GM19438 (cell line): Measurements from ENCODE around the gene ZXDC.
A peak's percentile ranks its signal among the peaks of the same experiment; 100 is the strongest.

Experiments
- ATAC-seq: cut with Tn5 transposase; IDR thresholded peaks from one replicate; pipeline ENCODE4 v1.9.1; 2021; ENCODE audit warnings: low read depth; ENCODE audit not compliant: unreplicated experiment

The ZXDC gene

GRCh38 chr3:126476166-126477060 is 722 bp upstream of the ZXDC start:
- ATAC-seq = peak; percentile 28

DNA sequence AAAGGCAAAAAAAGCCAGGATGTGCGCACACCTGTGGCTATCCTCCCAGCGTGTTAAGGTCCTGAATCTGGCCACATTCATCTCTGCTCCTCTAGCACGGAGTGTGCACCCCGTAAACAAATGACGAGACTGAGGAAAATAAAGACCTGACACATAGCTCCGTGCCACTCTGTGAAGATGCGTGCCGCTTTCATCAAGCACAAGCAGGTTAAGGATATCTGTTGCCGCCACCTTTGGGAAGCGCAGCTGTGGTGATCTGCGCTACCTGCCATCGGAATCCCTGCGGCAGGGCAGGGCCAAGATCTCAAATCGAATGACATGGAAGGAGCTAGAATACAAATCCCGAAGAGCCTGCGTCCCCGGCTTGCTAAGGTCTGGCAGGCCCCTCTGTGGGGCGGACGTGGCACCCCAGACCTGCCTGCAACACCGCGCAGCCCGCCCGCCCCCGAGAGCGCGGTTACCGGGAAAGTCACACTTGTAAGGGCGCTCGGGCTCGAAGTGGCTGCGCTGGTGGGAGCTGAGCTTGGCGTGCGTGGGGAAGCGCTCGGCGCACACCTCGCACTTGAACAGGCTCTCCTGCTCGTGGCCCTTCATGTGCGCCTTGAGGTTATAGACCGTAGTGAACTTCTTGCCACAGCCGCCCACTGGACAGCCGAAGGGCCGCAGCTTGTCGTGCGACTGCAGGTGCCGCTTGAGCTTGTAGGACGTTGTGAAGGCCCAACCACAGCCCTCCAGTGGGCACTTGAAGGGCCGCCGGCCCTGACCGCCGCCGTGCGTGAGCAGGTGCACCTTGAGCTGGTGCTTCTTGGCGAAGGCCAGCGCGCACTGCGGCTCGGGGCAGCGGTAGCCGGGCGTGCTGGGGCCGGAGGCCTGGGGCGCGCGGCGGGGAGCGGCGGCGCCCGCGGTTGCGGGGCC is 936 bp downstream of the ZXDC start:
- peak; percentile 17 for ATAC-seq

DNA sequence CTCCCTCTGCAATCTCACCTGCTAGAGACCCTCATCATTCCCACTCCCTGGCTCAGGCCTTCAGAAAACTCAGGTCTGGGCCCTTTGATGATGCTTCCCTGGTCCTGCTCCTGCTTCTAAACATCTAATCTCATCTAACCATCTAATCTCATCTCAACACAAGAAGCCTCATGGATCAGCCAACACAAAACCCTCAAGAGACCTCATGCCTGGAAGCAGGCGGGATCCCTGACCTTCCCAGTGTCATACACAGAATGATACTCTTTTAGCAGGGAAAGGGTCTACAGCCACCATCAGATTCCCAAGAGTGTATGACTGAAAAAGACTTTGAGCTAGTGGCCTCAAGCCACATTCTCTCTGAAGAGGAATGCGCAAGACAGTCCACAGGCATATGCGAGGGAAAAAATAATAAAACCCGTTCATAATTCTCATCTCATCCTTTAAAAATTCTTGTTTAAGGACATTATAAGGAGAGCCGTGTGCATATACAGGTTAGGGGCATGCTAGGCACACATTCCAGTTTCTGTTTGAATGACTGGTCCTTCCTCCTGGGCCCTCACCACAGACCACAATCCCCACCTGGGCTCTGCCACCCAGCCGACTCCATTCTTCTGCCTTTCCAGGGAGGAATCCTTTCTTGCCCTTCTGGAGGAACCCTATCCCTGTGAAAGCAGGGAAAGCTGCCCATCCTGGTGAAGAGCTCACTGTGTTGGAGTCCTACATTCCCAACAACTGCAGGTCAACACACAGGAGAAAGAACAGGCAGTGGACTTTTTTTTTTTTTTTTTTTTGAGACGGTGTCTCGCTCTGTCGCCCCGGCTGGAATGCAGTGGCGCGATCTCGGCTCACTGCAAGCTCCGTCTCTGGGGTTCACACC is 2.2 kb downstream of the ZXDC start:
- ATAC-seq = no peak

DNA sequence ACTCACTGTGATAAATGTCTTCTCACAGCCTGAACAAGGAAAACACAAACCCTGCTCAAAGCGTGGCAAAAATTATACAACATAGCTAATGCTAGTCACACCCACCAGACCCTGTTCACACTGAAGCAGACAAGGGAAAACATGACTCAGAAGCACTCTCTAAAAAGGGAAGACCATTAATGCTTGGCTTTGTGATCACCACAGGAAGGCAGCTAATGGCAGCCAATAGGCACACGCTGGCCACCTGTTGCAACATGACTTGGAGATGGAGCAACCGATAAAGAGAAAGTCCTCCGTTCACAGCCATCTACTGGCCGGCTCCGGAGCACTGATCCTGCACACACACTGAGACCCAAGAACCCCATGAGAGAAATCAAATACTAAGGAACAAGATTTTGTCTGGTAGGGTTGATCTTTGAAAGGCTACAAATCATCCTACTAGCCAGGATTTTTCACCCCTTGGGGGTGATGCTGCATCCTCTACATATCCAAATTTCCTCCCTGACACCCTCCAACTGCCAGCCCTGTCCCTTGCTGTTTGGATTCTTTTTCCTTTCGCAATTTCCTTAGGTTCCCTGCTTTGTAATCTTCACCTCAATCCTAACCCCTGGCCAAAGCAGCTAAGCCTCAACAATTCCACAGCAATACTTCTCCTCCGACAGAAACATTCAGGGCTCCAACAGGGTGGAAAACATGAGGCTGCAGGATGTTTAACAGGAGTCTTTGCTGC is 3.2 kb downstream of the ZXDC start:
- no peak for ATAC-seq

- ATAC-seq = no peak
These were observed 6.2 kb downstream of the ZXDC start for GRCh38 chr3:126469479-126469878.

DNA sequence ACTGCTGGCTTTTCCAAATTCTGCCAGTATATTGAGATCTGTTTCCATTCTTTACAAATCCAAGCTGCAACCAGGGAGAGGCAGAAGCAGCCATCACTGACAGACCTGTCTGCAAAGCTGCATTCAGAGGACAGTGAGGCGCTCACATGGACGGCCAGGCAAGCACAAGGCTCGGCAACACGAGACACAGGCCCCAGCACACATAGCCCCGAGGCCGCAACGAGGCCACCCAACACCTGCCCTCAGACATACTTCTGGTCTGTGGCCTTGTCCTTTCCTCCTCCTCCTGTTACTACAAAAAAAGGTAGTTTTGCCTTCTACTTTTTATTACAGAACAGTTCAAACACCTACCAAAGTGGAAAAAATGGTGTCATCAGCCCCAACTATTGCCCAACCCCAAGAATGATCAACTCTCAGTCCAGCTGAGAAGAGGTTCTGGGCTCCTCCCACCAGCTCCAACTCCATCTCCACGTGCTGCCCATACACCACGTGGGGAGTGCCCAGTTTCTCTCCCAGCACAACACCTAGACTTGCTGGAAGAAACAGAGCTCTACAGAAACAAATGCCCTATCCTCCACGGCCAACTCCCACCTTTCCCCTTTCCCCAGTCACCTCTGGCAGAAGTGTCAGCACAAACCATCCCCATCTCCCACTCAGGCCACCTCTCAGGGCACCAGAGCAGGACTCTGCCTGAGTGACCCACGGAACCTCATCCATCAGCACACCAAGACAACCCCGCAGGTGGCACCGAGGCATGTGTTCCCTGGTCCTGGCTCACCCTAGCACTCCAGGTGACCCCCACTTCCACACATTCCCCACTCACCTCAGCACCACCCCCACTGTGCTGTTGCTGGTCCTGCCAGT is 7.4 kb downstream of the ZXDC start:
- no peak for ATAC-seq

GRCh38 chr3:126467611-126467955 is 8.1 kb downstream of the ZXDC start:
- ATAC-seq = no peak

GRCh38 chr3:126466886-126467610 is 8.6 kb downstream of the ZXDC start:
- no peak for ATAC-seq

DNA sequence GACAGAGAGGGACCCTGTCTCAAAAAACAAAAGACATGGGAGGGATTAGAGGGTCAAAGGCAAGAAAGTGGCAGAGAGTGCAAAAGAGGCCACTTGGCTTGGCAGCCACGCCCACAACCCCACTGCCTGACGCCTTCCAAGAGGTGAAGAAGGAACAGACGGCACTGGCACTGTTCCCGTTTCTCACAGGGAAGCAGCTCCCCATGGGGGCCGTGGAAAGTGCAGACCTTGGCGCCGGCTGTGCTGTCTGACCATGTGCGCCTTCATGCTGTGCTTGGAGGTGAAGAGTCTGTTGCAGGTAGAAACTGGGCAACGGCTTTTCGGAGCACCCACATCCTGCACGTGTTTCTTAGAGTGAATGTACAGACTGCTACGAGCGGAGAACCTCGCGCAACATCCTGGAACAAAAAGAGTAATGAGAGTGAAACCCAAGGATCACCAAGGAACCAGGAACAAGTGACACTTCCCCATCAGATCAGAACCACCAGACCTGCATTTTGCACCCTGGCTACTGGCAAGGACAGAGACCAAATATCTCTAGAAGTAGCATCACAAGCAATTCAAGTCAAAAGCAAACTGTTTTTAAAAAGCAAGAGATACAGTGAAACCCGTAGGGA is 9.7 kb downstream of the ZXDC start:
- no peak for ATAC-seq

GRCh38 chr3:126464997-126465396 is 10.7 kb downstream of the ZXDC start:
- no peak for ATAC-seq

DNA sequence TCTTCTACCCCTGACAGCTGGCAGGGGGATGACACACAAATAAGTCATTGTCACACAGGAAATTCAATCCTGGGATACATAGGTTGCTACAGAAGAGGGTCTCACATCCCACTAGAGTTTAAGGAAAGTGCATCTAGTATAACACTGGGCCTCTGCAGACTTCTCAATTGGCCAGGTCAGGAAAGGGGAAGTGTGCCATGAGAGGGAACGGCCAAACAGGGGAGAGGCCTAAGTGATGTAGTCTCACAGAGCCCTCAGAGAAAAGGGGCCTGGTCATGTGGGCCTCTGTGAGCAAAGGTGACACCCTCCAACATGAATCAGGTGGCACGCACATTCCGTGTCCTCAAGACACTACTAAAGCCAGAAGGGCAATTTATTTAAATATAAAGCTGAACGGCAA is 11.2 kb downstream of the ZXDC start:
- ATAC-seq = no peak

DNA sequence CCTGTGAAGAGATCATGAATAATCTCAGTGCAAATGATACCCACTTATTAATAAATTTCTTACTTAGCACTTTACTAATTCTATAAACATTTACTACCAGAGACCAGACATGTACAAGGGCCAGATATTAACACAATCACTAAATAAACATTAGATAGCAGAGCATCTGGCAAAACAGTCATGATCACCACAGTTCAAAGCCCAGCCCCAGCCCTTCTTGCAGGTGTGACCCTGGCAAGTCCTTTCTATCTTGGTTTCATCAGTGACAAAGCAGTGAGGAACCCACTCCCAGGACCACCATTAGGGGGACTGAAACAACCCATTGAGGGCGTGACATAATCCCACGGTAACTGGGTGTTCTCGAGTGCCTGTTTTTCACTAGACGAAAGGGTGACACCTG is 11.6 kb downstream of the ZXDC start:
- ATAC-seq = no peak

DNA sequence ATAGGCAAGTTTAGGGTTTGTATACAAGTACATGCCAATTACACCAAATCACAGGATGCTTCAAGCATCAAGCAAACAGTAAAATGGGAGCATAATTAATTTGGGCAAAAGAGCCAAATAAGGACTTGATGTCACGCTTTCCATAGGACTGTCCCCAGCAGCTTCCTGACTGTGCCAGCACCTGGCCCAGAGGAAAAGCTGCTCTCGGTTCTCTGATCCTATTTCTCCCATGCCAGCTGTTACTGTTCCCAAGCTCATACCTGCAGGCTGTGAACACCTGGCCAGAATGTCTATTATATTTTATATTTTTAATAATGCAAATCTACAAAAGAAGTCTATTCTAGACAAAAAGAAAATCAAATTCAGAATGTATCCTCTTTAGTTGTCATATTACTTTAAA is 12.2 kb downstream of the ZXDC start:
- ATAC-seq = no peak

GRCh38 chr3:126461450-126462070 is 14.1 kb downstream of the ZXDC start:
- ATAC-seq = no peak

- no peak for ATAC-seq
These were observed 15.3 kb downstream of the ZXDC start for GRCh38 chr3:126460381-126460780.

DNA sequence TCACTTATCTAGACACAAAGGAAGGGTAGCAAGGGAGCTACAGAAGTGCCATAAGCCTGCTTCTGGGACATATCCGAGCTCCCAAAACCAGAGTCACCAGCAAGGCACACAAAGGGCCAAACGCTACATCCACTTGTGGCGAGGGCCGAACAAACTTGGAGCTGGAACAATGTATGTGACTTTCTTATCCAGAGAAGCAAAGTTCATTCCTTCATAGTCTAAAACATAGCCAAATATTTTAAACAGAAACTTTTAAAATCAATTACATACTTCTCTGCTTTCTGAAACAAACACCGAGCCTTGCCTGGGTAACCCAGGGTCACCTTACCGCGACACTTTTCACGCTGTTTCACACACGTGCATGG is 15.9 kb downstream of the ZXDC start:
- no peak for ATAC-seq

- ATAC-seq = no peak
These were observed 16.5 kb downstream of the ZXDC start for GRCh38 chr3:126459111-126459762.
